Measurements from ENCODE around the gene ZNF107. TPM values are rescaled to one million over a fixed set of nuclear protein-coding genes. Genes with fewer than 3 reads are reported as not detected.
A peak's percentile ranks its signal among the peaks of the same experiment; 100 is the strongest.

Gene ZNF107
- total RNA-seq (2014; rRNA removed; shearing (Covaris generic)), result 2.9 and 7.3 TPM in 2 replicates

DNA sequence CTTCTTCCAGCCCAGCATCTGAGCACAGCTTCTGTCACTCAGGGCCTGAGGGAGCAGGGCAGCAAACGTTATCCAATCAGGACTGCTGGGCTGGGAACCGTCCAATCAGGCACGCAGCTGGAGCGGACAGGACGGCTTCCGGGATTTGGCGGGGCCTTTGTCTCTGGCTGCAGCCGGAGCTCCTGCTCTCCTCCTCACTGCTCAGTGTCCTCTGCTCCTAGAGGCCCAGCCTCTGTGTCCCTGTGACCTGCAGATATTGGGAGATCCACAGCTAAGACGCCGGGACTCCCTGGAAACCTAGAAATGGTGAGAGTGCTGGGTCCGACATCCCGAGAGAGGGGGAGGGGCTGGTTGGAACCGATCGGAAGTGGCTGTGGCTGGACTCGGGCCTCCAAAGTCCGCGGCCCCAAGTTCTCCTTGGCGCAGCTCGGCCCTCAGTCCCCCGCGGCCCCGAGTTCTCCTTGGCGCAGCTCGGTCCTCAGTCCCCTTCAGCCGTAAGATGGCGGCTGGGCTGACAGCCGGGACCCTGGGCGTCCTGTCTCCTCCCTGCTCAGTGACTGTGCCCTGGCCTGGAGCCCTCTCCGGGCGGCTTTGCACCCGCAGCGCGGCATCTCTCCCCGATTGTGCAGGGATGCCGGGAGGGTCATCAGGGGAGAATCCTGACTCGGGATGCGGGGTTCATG lies at the start of gene ZNF107:
TSS of gene ZNF107 (plus strand) at position 154 of the 683 bp plus-strand sequence. CDS start at position 304, 150 bp downstream.
- peak; percentile 88 to 94 for DNase-seq (ENCODE audit: low read depth in 1 of 2, low spot score in 2 of 2)
- Histone ChIP-seq H3K9me3 (replicated peaks) (no peaks in the 10 kb centered on the region), H3K4me1 (replicated peaks) (no peaks in the 10 kb centered on the region; the same call in 1 of the 2 replicates), H3K27me3 (replicated peaks) (no peaks in the 10 kb centered on the region), H3K4me3 (peak within 1 kb of the TSS; percentile 71), H3K36me3 (peaks cover 19% of the 10 kb centered on the region), H3K27ac (peak within 1 kb of the TSS; percentile 70)

DNA sequence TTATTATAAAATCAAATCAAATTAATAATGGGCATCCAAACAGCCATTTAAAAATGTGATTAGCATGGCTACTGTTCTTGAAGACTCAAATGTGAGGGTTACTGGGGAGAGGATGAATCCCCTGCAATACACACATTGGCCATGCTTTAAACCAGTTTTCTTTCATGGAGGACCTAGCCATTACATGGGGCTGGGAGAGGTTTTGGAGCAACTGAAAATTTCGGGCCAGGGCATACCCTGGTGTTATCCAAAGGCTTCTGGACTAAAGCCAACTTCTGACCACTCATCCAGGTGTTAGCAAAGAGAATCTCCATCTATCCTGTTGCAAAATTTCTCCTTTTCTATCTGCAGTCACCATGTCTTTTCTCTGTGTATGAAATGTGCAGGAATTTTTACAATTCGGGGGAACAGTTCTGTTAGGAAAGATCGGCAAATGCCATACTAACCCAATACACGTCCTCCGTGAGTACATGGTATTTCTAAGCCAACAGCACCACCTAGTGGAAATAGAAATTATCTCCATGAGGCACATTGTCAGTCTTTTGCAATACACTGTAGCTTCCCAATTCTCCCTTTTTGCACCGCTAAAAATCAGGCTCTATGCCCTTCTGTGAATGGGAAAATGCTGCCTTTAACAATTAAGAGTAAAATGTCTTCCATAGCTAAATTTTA lies 47.0 kb upstream of the ZNF107 start:
- peak in 1 of 2 experiments; percentile 20 for DNase-seq (ENCODE audit: low read depth in 1 of 2, low spot score in 2 of 2)
- H3K27me3 ChIP-seq (replicated peaks), result no peaks in the 10 kb centered on the region

DNA sequence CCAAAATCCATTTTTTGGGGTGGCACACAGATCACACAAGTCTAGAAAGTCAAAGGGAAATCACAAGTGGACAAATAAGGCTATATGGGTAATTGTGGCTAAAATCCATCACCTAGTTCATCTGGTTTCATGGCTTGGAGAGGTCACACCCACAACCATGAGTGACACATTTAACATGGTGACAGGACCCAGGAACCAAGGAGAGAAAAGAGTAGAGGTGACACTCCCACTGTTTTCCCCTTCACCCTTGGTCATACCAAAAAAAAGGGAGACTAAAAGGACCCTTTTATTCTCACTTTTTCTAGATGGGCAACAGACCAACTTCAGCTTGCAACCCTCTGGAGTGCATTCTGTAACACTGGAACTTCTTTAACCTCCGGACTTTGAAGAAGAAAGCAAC lies 46.2 kb upstream of the ZNF107 start:
- no peak overlapping the region for H3K4me3 ChIP-seq
- H3K36me3 ChIP-seq, result no peaks in the 10 kb centered on the region
- H3K27ac ChIP-seq, result no peak overlapping the region
- no peak for DNase-seq (ENCODE audit: low read depth in 1 of 2, low spot score in 2 of 2)
- H3K27me3 ChIP-seq (replicated peaks), result no peaks in the 10 kb centered on the region
- H3K4me1 ChIP-seq (replicated peaks), result no peaks in the 10 kb centered on the region
- peaks cover 10% of the 10 kb centered on the region for H3K9me3 ChIP-seq (replicated peaks)

More for the DNA sequence above, 47.0 kb upstream of the ZNF107 start:
- no peaks in the 10 kb centered on the region for H3K4me1 ChIP-seq (replicated peaks)
- H3K27ac ChIP-seq, result no peak overlapping the region
- no peak overlapping the region for H3K4me3 ChIP-seq
- H3K9me3 ChIP-seq (replicated peaks), result peaks cover 10% of the 10 kb centered on the region
- H3K36me3 ChIP-seq, result no peaks in the 10 kb centered on the region

DNA sequence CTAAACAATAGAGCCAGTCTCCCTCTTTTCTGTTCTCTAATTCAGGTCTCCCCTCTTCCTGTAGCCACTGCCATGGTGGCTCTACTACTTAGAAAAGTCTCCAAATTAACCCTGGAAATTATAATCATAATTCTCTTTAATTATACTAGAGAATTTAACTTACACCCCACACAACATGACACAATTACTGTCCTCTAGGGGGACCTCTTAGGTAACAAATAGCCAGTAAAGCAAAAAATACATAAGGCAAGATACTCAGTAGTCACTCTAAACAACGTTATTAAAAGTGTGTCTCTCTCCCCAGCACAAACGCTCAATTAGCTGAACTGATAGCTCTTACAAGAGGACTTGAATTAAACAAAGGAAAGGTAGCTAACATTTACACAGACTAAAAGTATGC lies 44.3 kb upstream of the ZNF107 start:
- H3K9me3 ChIP-seq (replicated peaks), result peaks cover 7% of the 10 kb centered on the region
- no peak overlapping the region for H3K27ac ChIP-seq
- no peaks in the 10 kb centered on the region for H3K4me1 ChIP-seq (replicated peaks)
- H3K36me3 ChIP-seq, result no peaks in the 10 kb centered on the region
- H3K27me3 ChIP-seq (replicated peaks), result no peaks in the 10 kb centered on the region
- DNase-seq (ENCODE audit: low read depth in 1 of 2, low spot score in 2 of 2), result no peak
- no peak overlapping the region for H3K4me3 ChIP-seq

DNA sequence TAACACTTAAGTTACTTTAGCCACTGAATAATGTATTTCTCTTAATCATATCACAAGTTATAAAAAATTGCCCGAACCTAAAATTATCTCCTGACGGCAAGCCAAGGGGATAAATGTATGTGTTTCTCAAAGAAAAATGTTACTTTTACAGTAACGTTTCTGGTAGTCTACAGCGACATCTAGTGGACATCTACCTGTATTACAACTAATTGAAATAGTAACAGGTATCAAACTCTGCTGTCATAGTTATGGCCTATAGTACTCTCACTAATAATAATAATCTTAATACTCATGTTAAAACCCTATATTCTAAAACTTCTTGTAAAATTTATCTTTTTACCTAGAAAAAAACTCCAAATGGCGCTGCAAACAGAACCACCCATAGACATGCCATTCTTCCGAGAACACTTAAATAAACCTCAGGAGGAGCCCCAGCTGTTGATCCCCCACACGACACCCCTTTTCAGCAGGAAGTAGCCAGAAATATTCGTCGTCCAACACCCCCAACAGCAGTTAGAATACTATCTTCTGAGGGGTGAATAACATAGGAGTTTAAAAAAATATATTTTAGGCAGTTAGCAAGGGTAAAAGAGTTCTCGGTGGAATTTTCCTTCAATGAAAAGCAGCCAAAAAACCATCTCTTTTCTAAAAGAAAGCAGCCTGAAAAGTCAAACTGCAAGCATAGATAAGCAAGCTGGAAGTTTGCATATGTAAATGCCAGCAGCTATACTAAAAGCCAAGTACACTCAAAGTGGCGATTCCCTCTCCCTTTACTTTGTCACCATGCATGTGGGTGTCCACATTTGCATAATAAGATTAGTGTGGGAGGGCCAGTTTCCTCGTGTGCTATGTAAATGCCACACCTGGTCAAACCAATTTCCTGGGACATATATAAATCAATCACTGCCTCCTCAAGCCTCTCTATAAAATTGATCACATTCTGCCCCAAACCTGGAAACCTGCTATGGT lies 40.5 kb upstream of the ZNF107 start:
- no peak overlapping the region for H3K27ac ChIP-seq
- H3K9me3 ChIP-seq (replicated peaks), result no peaks in the 10 kb centered on the region; the same call in 1 of the 2 replicates
- H3K27me3 ChIP-seq (replicated peaks), result no peaks in the 10 kb centered on the region
- DNase-seq (ENCODE audit: low read depth in 1 of 2, low spot score in 2 of 2), result no peak
- H3K36me3 ChIP-seq, result no peaks in the 10 kb centered on the region
- H3K4me1 ChIP-seq (replicated peaks), result no peaks in the 10 kb centered on the region
- H3K4me3 ChIP-seq, result no peak overlapping the region

DNA sequence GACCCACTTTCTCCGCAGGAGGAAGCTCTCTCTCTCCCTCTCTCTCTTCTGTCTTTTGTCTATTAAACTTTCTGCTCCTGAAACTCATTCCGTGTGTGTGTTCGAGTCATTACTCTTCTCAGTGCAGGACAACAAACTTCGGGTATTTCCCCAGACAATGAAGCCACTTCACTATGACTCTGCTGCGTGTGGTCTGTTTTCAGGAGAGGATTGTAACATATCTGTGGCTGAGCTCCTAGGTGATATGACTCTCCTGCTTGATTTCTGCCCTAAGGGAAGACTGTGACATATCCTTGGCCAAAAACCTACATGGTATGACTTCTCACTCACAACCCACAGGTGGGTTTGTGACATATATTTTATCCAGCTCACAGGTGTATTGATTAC lies 39.9 kb upstream of the ZNF107 start:
- Histone ChIP-seq H3K9me3 (replicated peaks) (no peaks in the 10 kb centered on the region; the same call in 1 of the 2 replicates), H3K36me3 (no peaks in the 10 kb centered on the region), H3K27ac (no peak overlapping the region), H3K4me3 (no peak overlapping the region), H3K4me1 (replicated peaks) (no peaks in the 10 kb centered on the region), H3K27me3 (replicated peaks) (no peaks in the 10 kb centered on the region)
- no peak for DNase-seq (ENCODE audit: low read depth in 1 of 2, low spot score in 2 of 2)

DNA sequence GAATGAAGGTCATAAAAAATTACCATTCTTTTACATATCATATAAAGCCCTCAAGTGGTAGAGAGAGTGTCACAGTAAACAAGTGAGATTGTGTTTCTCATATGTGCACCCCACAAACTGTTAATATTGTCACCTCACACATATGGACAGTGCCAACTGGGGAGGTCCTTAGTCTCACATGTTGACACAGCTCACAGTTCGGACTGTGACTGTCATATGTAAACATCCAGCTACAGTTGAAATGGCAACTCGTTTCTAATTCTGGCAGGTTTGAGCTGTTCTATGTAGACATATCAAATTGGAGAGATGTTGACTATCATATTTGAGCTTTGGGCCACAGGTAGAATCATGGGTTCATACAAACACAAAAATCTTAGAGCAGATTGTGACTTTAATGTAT lies 39.4 kb upstream of the ZNF107 start:
- Histone ChIP-seq H3K4me1 (replicated peaks) (no peaks in the 10 kb centered on the region), H3K9me3 (replicated peaks) (peaks cover 3% of the 10 kb centered on the region; the same call in 1 of the 2 replicates), H3K27me3 (replicated peaks) (no peaks in the 10 kb centered on the region), H3K4me3 (no peak overlapping the region), H3K36me3 (no peaks in the 10 kb centered on the region), H3K27ac (no peak overlapping the region)
- DNase-seq (ENCODE audit: low read depth in 1 of 2, low spot score in 2 of 2), result no peak

DNA sequence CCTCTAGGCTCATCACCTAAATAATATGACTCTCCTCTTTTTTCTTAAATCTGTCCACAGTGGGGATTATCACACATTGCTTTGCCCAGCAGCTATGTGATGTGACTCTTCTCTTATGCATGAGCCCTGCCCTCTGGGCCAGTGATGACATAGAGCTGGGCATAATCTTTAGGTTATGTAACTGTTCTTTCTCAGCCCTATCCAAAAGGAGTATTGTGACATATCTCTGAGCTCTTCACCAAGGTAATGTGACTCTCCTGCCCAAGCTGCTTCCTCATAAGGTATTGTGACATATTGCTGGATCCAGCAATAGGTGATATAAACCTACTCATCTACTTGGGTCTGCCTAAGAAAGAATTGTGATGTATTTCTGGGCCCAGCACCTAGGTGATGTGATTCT lies 37.7 kb upstream of the ZNF107 start:
- Histone ChIP-seq H3K9me3 (replicated peaks) (peaks cover 4% of the 10 kb centered on the region; the same call in 1 of the 2 replicates), H3K4me1 (replicated peaks) (no peaks in the 10 kb centered on the region), H3K4me3 (no peak overlapping the region), H3K36me3 (no peaks in the 10 kb centered on the region), H3K27ac (no peak overlapping the region), H3K27me3 (replicated peaks) (no peaks in the 10 kb centered on the region)
- no peak for DNase-seq (ENCODE audit: low read depth in 1 of 2, low spot score in 2 of 2)

DNA sequence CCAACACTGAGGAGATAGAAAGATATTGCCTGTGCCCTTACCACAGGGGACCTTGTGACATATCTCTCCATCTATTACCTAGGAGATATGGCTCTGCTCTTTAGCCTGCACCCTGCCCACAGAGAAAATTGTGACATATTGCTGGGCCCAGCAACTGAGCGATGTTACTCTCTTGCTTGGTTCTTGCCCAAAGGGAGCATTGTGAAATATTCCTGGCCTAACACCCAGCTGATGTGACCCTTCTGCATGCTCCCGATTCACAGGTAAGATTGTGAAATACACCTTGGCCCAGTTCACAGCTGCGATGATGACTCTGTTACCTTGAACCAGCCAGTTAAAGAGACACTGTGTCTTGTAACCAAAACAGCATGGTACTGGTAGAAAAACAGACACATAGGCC lies 37.2 kb upstream of the ZNF107 start:
- no peaks in the 10 kb centered on the region for H3K27me3 ChIP-seq (replicated peaks)
- no peak for DNase-seq (ENCODE audit: low read depth in 1 of 2, low spot score in 2 of 2)
- H3K36me3 ChIP-seq, result no peaks in the 10 kb centered on the region
- H3K4me3 ChIP-seq, result no peak overlapping the region
- peaks cover 5% of the 10 kb centered on the region for H3K9me3 ChIP-seq (replicated peaks)
- H3K4me1 ChIP-seq (replicated peaks), result no peaks in the 10 kb centered on the region
- no peak overlapping the region for H3K27ac ChIP-seq

DNA sequence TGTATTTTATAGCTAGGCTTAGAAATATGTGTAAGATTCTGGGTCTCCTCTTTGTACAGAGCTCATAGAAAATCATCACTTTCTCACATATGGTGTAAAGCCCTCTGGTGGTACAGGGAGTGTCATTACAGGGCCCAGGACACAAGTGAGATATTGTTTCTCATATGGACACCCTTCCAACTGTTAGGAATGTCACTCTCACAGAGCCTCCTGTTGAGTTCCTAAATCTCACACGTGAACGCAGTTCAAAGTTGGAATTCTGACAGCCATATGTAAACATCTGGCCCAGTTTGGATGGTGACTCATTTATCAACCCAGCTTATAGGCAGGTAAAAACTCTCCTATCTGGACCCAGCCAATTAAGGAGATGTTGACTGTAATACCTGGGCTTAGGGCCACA lies 35.4 kb upstream of the ZNF107 start:
- Histone ChIP-seq H3K36me3 (no peaks in the 10 kb centered on the region), H3K4me1 (replicated peaks) (no peaks in the 10 kb centered on the region), H3K9me3 (replicated peaks) (peaks cover 8% of the 10 kb centered on the region), H3K4me3 (no peak overlapping the region), H3K27ac (no peak overlapping the region), H3K27me3 (replicated peaks) (no peaks in the 10 kb centered on the region)
- DNase-seq (ENCODE audit: low read depth in 1 of 2, low spot score in 2 of 2), result no peak

DNA sequence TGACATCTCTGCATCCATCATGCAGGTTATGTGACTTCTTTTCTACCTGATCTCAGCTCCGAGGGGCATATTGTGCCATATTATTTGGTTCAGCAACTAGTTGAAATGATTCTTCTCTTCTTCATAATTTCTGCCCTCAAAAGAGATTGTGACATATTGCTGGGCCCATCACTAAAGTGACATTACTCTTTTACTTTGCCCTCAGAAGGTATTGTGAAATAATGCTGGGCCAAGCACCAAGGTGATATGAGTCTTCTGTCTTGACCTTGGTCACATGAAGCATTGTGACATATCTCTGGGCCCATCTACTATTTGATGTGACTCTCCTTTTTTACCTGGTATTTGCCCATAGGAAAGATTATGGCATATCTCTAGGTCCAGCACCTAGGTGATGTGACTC lies 33.9 kb upstream of the ZNF107 start:
- DNase-seq (ENCODE audit: low read depth in 1 of 2, low spot score in 2 of 2), result no peak
- no peak overlapping the region for H3K4me3 ChIP-seq
- H3K4me1 ChIP-seq (replicated peaks), result no peaks in the 10 kb centered on the region
- no peaks in the 10 kb centered on the region for H3K27me3 ChIP-seq (replicated peaks)
- no peak overlapping the region for H3K27ac ChIP-seq
- H3K36me3 ChIP-seq, result no peaks in the 10 kb centered on the region
- H3K9me3 ChIP-seq (replicated peaks), result peaks cover 13% of the 10 kb centered on the region

DNA sequence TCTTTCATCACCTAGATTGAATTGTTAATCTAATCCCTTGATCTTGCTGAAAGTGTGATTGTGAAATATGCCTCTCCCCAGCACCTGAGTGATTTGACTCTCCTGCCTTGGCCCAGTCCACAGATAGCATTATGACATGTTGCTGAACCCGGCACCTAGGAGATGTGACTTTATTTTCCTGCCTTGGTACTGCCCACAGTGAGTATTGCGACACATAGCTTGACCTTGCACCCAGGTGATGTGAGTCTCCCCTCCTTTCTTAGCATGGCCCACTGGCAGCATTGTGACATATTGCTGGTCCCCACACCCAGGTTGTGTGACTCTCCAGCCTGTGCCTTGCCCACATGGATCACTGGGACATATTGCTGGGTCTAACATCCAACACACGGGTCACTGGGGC lies 32.5 kb upstream of the ZNF107 start:
- Histone ChIP-seq H3K36me3 (no peaks in the 10 kb centered on the region), H3K4me3 (no peak overlapping the region), H3K27me3 (replicated peaks) (no peaks in the 10 kb centered on the region), H3K9me3 (replicated peaks) (peaks cover 13% of the 10 kb centered on the region), H3K27ac (no peak overlapping the region), H3K4me1 (replicated peaks) (no peaks in the 10 kb centered on the region)
- DNase-seq (ENCODE audit: low read depth in 1 of 2, low spot score in 2 of 2), result no peak

DNA sequence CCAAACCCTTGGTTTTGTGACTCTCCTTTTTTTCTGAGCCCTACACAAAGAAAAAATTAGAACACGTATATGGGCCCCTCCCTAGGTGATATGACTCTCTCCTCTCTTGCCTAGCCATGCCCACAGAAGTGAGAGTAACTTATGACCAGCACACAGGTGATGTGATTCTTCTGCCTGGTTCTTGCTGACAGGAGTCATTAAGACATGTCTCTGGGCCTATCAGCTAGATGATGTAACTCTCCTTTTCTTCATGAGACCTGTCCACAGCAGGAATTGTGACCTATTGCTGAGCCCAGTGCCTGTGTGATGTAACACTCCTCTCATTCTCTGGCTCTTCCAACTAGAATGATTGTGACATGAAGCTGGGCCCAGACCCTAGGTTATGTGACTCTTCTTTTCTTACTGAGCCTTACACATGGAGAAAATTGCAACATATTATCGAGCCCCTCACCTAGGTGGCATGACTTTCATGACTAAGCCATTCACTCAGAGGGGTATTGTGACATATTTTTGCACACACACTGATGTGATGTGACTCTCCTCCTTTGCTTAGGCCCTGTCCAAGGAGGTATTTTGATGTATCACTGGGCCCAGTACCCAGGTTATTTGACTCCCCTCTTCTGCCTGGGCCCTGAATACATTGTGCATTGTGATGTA lies 31.4 kb upstream of the ZNF107 start:
- Histone ChIP-seq H3K9me3 (replicated peaks) (peaks cover 13% of the 10 kb centered on the region), H3K27ac (no peak overlapping the region), H3K4me1 (replicated peaks) (no peaks in the 10 kb centered on the region), H3K36me3 (no peaks in the 10 kb centered on the region), H3K27me3 (replicated peaks) (no peaks in the 10 kb centered on the region), H3K4me3 (no peak overlapping the region)
- DNase-seq (ENCODE audit: low read depth in 1 of 2, low spot score in 2 of 2), result no peak

Measured in SJSA1 (cell line).